Measurements from ENCODE around the gene UCK2.

GRCh38 chr1:165905853-165906252 is 78.4 kb downstream of the UCK2 start:
- TF ChIP-seq, protein P1, sequence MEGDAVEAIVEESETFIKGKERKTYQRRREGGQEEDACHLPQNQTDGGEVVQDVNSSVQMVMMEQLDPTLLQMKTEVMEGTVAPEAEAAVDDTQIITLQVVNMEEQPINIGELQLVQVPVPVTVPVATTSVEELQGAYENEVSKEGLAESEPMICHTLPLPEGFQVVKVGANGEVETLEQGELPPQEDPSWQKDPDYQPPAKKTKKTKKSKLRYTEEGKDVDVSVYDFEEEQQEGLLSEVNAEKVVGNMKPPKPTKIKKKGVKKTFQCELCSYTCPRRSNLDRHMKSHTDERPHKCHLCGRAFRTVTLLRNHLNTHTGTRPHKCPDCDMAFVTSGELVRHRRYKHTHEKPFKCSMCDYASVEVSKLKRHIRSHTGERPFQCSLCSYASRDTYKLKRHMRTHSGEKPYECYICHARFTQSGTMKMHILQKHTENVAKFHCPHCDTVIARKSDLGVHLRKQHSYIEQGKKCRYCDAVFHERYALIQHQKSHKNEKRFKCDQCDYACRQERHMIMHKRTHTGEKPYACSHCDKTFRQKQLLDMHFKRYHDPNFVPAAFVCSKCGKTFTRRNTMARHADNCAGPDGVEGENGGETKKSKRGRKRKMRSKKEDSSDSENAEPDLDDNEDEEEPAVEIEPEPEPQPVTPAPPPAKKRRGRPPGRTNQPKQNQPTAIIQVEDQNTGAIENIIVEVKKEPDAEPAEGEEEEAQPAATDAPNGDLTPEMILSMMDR (IDR thresholded peaks at IDR 0.05): no peak
- no peak for TF ChIP-seq POLR2A (IDR thresholded peaks at IDR 0.05)
